K562 (cell line): Measurements from ENCODE around the gene KCNAB1. TPM values are rescaled to one million over a fixed set of nuclear protein-coding genes. Genes with fewer than 3 reads are reported as not detected.

Source experiments
- ATAC-seq: fragments of 200-7000 bp; cut with Tn5 transposase; 3 replicates; pipeline ENCODE4 v1.9.1; 2020; ENCODE audit warnings: moderate library complexity
- BruUV-seq: library from RNA; stranded (reverse); fragments of 400-500 nt; replicated peaks from 2 replicates; lab custom pipeline; 2021; lab: Mats Ljungman, UMichigan
- CTCF ChIA-PET: fragments of 300-600 bp; formaldehyde crosslinking; extraction: SDS; loops from one replicate; lab custom pipeline; 2021; ENCODE audit warnings: low intra/inter-chr PET ratio; lab: Yijun Ruan, JAX
- POLR2A ChIA-PET: fragments of 300-600, 350-650 bp; sonication (Branson Sonifier 250); formaldehyde crosslinking; extraction: SDS; loops from one replicate; lab custom pipeline; 2021; ENCODE audit warnings: antibody characterized with exemption, inconsistent platforms; lab: Yijun Ruan, JAX
- DNase-seq, 4 experiments: peaks; one replicate each; pipeline versions ENCODE4 v3.0.0 to v3.0.0-alpha.2; 2011 to 2018; ENCODE audit warnings: low spot score in 3 of 4, mixed read lengths in 3 of 4; ENCODE audit errors: extremely low read depth in 1 of 4
- FAIRE-seq: peaks from 2 replicates; lab custom pipeline; 2011; peaks lifted over from hg19 to GRCh38; lab: Jason Lieb, UNC
- H2AFZ ChIP-seq: 2 replicates; pipeline ENCODE4 v1.6.0; 2011; ENCODE audit warnings: low read depth, low read length, control low read depth, inconsistent platforms
- H3K27ac ChIP-seq: fragments of 200-600 bp; 3 replicates; pipeline ENCODE4 v1.8.0; 2011; ENCODE audit warnings: low read depth, mild to moderate bottlenecking, control low read depth, inconsistent platforms, low read length, moderate library complexity, mixed read lengths; ENCODE audit errors: extremely low read depth
- H3K27me3 ChIP-seq, 2 experiments: fragments of 300-600 bp in 1 of 2; 2 replicates in 1 of 2; 3 replicates in 1 of 2; pipeline versions ENCODE4 v1.6.0 to v1.8.0; 2011; ENCODE audit warnings: inconsistent platforms in 2 of 2, low read length in 2 of 2, mild to moderate bottlenecking in 1 of 2, mixed read lengths in 1 of 2, moderate library complexity in 1 of 2; ENCODE audit not compliant: control insufficient read depth in 2 of 2, insufficient read depth in 2 of 2
- H3K36me3 ChIP-seq: fragments of 300-600 bp; 3 replicates; pipeline ENCODE4 v1.8.0; 2011; ENCODE audit warnings: mild to moderate bottlenecking, low read length, inconsistent platforms; ENCODE audit not compliant: control insufficient read depth, insufficient read depth
- H3K4me1 ChIP-seq, 2 experiments: fragments of 200-600 bp in 1 of 2; replicated peaks in 1 of 2; 2 replicates in 1 of 2; 3 replicates in 1 of 2; pipeline versions ENCODE4 v1.5.1 to v1.8.0; 2011; ENCODE audit warnings: inconsistent platforms in 2 of 2, low read length in 2 of 2, mild to moderate bottlenecking in 1 of 2, mixed read lengths in 1 of 2, moderate library complexity in 1 of 2; ENCODE audit not compliant: control insufficient read depth in 2 of 2, insufficient read depth in 2 of 2
- H3K4me2 ChIP-seq: 2 replicates; pipeline ENCODE4 v1.6.1; 2011; ENCODE audit warnings: low read length, control low read depth, inconsistent platforms, mixed read lengths; ENCODE audit not compliant: insufficient read depth
- H3K4me3 ChIP-seq: fragments of 200-600 bp; sonication (generic), shearing (Covaris generic); 2 replicates; pipeline ENCODE4 v1.5.1; 2016; ENCODE audit warnings: control low read depth, inconsistent platforms
- H3K79me2 ChIP-seq: fragments of 200-600 bp; 3 replicates; pipeline ENCODE4 v1.8.0; 2011; ENCODE audit warnings: low read length, inconsistent platforms; ENCODE audit not compliant: control insufficient read depth, insufficient read depth
- H3K9ac ChIP-seq, 2 experiments: 2 replicates each; pipeline versions ENCODE4 v1.6.0 to v1.6.1; 2011; ENCODE audit warnings: low read depth in 2 of 2, low read length in 2 of 2, control low read depth in 1 of 2, inconsistent platforms in 1 of 2, mild to moderate bottlenecking in 1 of 2, mixed read lengths in 1 of 2; ENCODE audit not compliant: insufficient read depth in 1 of 2
- H3K9me1 ChIP-seq: one replicate; pipeline ENCODE4 v1.6.0; 2011; ENCODE audit warnings: inconsistent platforms, mild to moderate bottlenecking, low read length, moderate library complexity; ENCODE audit not compliant: control insufficient read depth, insufficient read depth
- H3K9me3 ChIP-seq: replicated peaks from 2 replicates; pipeline ENCODE4 v1.5.1; 2011; ENCODE audit warnings: low read depth, low read length, inconsistent platforms; ENCODE audit not compliant: control insufficient read depth, insufficient read depth
- H4K20me1 ChIP-seq: replicated peaks from 2 replicates; pipeline ENCODE4 v1.6.1; 2011; ENCODE audit warnings: low read length, inconsistent platforms, mixed read lengths; ENCODE audit not compliant: control insufficient read depth, insufficient read depth
- ARID2 ChIP-seq: fragments of 450-650 bp; IDR thresholded peaks from 2 replicates; pipeline ENCODE4 v1.6.1; 2017; ENCODE audit warnings: antibody characterized with exemption, mild to moderate bottlenecking
- CEBPB ChIP-seq: fragments of 450-650 bp; IDR thresholded peaks from 2 replicates; pipeline ENCODE4 v1.6.1; 2016; ENCODE audit warnings: missing genetic modification characterization, missing compliant biosample characterization
- E2F6 ChIP-seq, 2 experiments: IDR thresholded peaks; 2 replicates each; pipeline ENCODE4 v1.6.1; 2011; ENCODE audit warnings: borderline replicate concordance in 1 of 2, control low read depth in 1 of 2, low read depth in 1 of 2, low read length in 1 of 2, mild to moderate bottlenecking in 1 of 2, mixed read lengths in 1 of 2, moderate library complexity in 1 of 2; ENCODE audit not compliant: insufficient read depth in 1 of 2, insufficient read length in 1 of 2, poor library complexity in 1 of 2, severe bottlenecking in 1 of 2; ENCODE audit errors: extremely low read depth in 1 of 2
- FOXK2 ChIP-seq, 2 experiments: fragments of 450-650 bp; IDR thresholded peaks in 1 of 2; conservative IDR thresholded peaks in 1 of 2; 2 replicates each; pipeline ENCODE4 v1.6.1; 2016; ENCODE audit warnings: low read depth in 2 of 2, mild to moderate bottlenecking in 1 of 2
- HLTF ChIP-seq: fragments of 450-650 bp; IDR thresholded peaks from 2 replicates; pipeline ENCODE4 v1.6.1; 2016
- HMGXB4 ChIP-seq: sonication (generic); formaldehyde crosslinking; IDR thresholded peaks from 2 replicates; pipeline ENCODE4 v1.8.1; 2023; ENCODE audit warnings: mild to moderate bottlenecking, missing genetic modification reagents
- IRF1 ChIP-seq: sonication (generic); formaldehyde crosslinking; IDR thresholded peaks from 2 replicates; pipeline ENCODE4 v1.8.0; 2022; ENCODE audit warnings: missing genetic modification reagents, mild to moderate bottlenecking, borderline replicate concordance
- KAT8 ChIP-seq: fragments of 450-650 bp; IDR thresholded peaks from 2 replicates; pipeline ENCODE4 v1.6.1; 2016; ENCODE audit warnings: low read depth, mild to moderate bottlenecking
- KHSRP ChIP-seq: fragments of 450-650 bp; IDR thresholded peaks from 2 replicates; pipeline ENCODE4 v1.6.1; 2017
- MAFF ChIP-seq: IDR thresholded peaks from 2 replicates; pipeline ENCODE4 v1.6.1; 2012; ENCODE audit warnings: low read length, improper control_type of control experiment
- NEUROD1 ChIP-seq: fragments of 150-350 bp; IDR thresholded peaks from 2 replicates; pipeline ENCODE4 v1.6.1; 2014; ENCODE audit warnings: borderline replicate concordance, low read length, low read depth; ENCODE audit not compliant: partially characterized antibody
- NR2C2 ChIP-seq, 2 experiments: fragments of 200-800 bp in 1 of 2; sonication (Bioruptor generic) in 1 of 2; sonication (generic) in 1 of 2; formaldehyde crosslinking in 1 of 2; IDR thresholded peaks; 2 replicates each; pipeline versions ENCODE4 v1.6.1 to v1.8.0; 2016 to 2022; ENCODE audit warnings: mild to moderate bottlenecking in 1 of 2, missing compliant biosample characterization in 1 of 2, missing genetic modification characterization in 1 of 2, missing genetic modification reagents in 1 of 2
- ZC3H8 ChIP-seq: fragments of 450-650 bp; IDR thresholded peaks from 2 replicates; pipeline ENCODE4 v1.6.1; 2017
- ZFP36 ChIP-seq: fragments of 150-350 bp; IDR thresholded peaks from 2 replicates; pipeline ENCODE4 v1.6.1; 2018; ENCODE audit warnings: low read length, low read depth; ENCODE audit not compliant: partially characterized antibody
- ZNF121 ChIP-seq: sonication (generic); formaldehyde crosslinking; conservative IDR thresholded peaks from 2 replicates; pipeline ENCODE4 v1.8.0; 2022; ENCODE audit warnings: missing genetic modification reagents
- ZNF184 ChIP-seq: sonication (generic); formaldehyde crosslinking; IDR thresholded peaks from 2 replicates; pipeline ENCODE4 v1.5.0; 2020; ENCODE audit warnings: missing genetic modification reagents
- ZNF3 ChIP-seq: fragments of 250-450 bp; sonication (Bioruptor Pico); IDR thresholded peaks from 2 replicates; pipeline ENCODE4 v1.5.0; 2021; ENCODE audit warnings: mild to moderate bottlenecking, moderate library complexity
- ZNF316 ChIP-seq: fragments of 450-650 bp; IDR thresholded peaks from 2 replicates; pipeline ENCODE4 v1.6.1; 2016
- ZNF778 ChIP-seq: fragments of 450-650 bp; formaldehyde crosslinking; IDR thresholded peaks from 2 replicates; pipeline ENCODE4 v1.4.0; 2020; ENCODE audit warnings: mild to moderate bottlenecking, moderate library complexity
- ZZZ3 ChIP-seq: fragments of 450-650 bp; IDR thresholded peaks from 2 replicates; pipeline ENCODE4 v1.6.1; 2016; ENCODE audit warnings: antibody characterized with exemption, mild to moderate bottlenecking, moderate library complexity
- WGBS: fragments of 100-300 bp; shearing (Covaris generic); methylation state at CpG from one replicate; pipeline ENCODE4 v1.1.6; 2016; ENCODE audit warnings: low coverage, mixed read lengths; ENCODE audit not compliant: insufficient coverage; ENCODE audit errors: missing lambda C conversion rate; 5-methylcytosine and 5-hydroxymethylcytosine counted together
- in situ Hi-C: fragments of 300-500 bp; cut with MboI; formaldehyde crosslinking; loops from 4 replicates; pipeline ENCODE4 v1.15.0; 2018; ENCODE audit warnings: inconsistent platforms, mixed read lengths
- intact Hi-C: fragments of 100-400 bp; cut with micrococcal nuclease; formaldehyde crosslinking; loops from 2 replicates; pipeline ENCODE4 v1.14.2; 2022
- polyA plus RNA-seq, 8 experiments: library from polyadenylated mRNA; depleted of rRNA in 4 of 8; stranded (reverse) in 5 of 8; unstranded in 3 of 8; fragments of >200 nt; fragmentation: Nextera tagmentation in 2 of 8; fragmentation: Illumina TruSeq in 1 of 8; extraction: Ambion mirVana in 2 of 8; extraction: Trizol in 1 of 8; gene quantifications; 2 replicates each; pipeline versions ENCODE4 v1.2.1 to v1.2.3, GENCODE V29; 2011 to 2014; ENCODE audit warnings: inconsistent platforms in 1 of 8, missing spikeins in 1 of 8
- total RNA-seq, 7 experiments: library from RNA; depleted of rRNA in 6 of 7; stranded (reverse); fragments of >200 nt in 6 of 7; fragmentation: Illumina TruSeq in 2 of 7; extraction: Trizol in 2 of 7; gene quantifications; 2 replicates each; pipeline versions ENCODE4 v1.2.1 to v1.2.3, GENCODE V29; 2011 to 2021; ENCODE audit warnings: low replicate concordance in 1 of 7

KCNAB1 gene
- total and polyA plus RNA-seq, 9 of the 15 experiments (the other 6 are each of a cell fraction or from before 2014, with no cell fraction given): 0.14 to 1.2 (median 0.51) TPM

- H3K9me1 ChIP-seq: no peaks in the 10 kb centered on the region
- FAIRE-seq: no peak
- no peaks in the 10 kb centered on the region for H4K20me1 ChIP-seq
- H3K9me3 ChIP-seq: no peaks in the 10 kb centered on the region
- ATAC-seq: no peak
- no peak overlapping the region for H3K4me2 ChIP-seq
- no peak overlapping the region for H3K4me3 ChIP-seq
- intact Hi-C loops: no loop called here
- no peaks in the 10 kb centered on the region for H3K4me1 ChIP-seq
- no peak for DNase-seq
- no peak overlapping the region for H3K9ac ChIP-seq
- no peaks in the 10 kb centered on the region for H3K79me2 ChIP-seq
- POLR2A ChIA-PET: interaction anchor here (0.7 kb wide), 1 partner anchor 9 kb away, joined by 3 read pairs; no protein-coding TSS in a partner anchor
- in situ Hi-C loops: no loop called here
- TF ChIP-seq ZNF778 (no peak), MAFF (no peak), HLTF (no peak), ZNF316 (no peak), HMGXB4 (CRISPR knock-in tag) (no peak), NR2C2 (CRISPR knock-in tag; IDR thresholded peaks at IDR 0.05) (no peak), NR2C2 (tag; IDR thresholded peaks at IDR 0.05) (no peak), NEUROD1 (no peak), ZZZ3 (no peak), IRF1 (CRISPR knock-in tag) (no peak), ZC3H8 (no peak), FOXK2 (conservative IDR thresholded peaks at IDR 0.05 in 1 of 2, IDR thresholded peaks at IDR 0.05 in 1 of 2; ENCODE audit: low read depth in 2 of 2) (no peak), ZFP36 (no peak), ZNF3 (CRISPR knock-in tag) (no peak), E2F6 (IDR thresholded peaks at IDR 0.05; ENCODE audit: borderline replicate concordance in 1 of 2, extremely low read depth in 1 of 2, insufficient read depth in 1 of 2, insufficient read length in 1 of 2, low read depth in 1 of 2, low read length in 1 of 2, poor library complexity in 1 of 2, severe bottlenecking in 1 of 2) (no peak), CEBPB (no peak), ZNF184 (no peak), ZNF121 (CRISPR knock-in tag) (no peak), KHSRP (no peak), KAT8 (no peak), ARID2 (no peak)
- CTCF ChIA-PET: no interaction called here
- H3K36me3 ChIP-seq: no peaks in the 10 kb centered on the region
- H3K27me3 ChIP-seq: no peaks in the 10 kb centered on the region
- no peak overlapping the region for H2AFZ ChIP-seq
- no TSS peak for BruUV-seq
- no peak overlapping the region for H3K27ac ChIP-seq
- WGBS: 0% methylated on average over 6 of the region's 8 CpGs
Measured at GRCh38 chr3:156201411-156202405, 81.3 kb downstream of the KCNAB1 start.
